Measurements from ENCODE around the gene TRIM74. TPM values are rescaled to one million over a fixed set of nuclear protein-coding genes. Genes with fewer than 3 reads are reported as not detected.
"Not testable (repeated sequence)": the region's sequence is repeated elsewhere in the genome, so short reads cannot be mapped to it uniquely, and the experiment has no call there.

The TRIM74 gene
- polyA plus RNA-seq, 1 experiment: not detected

DNA sequence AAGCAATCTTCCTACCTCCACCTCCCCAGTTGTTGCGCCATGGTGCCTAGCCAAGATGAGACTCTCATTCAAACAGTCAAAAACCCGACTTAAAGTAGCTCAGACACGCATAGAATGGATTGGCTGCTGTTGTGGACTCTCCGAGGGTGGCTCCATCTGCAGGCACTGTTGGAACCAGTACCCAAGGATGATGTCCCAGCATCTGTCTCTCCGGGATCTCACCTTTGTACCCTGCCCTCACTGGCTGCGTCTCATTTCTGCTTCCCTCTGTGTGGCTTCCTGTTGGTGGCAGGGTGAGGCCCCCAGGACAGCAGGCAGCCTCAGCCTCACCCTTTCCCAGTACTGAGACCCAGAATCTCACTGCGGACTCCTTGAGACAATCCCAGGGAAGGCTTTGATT, 5.5 kb upstream of the TRIM74 start:
- DNase-seq (ENCODE audit: low read depth); H3K4me3 ChIP-seq (ENCODE audit: low read depth, low read length); CTCF ChIA-PET; H3K27me3 ChIP-seq (ENCODE audit: control insufficient read depth, insufficient read depth, low read length); POLR2A ChIA-PET; H3K36me3 ChIP-seq (ENCODE audit: control insufficient read depth, insufficient read depth, low read length): not testable (repeated sequence)

DNA sequence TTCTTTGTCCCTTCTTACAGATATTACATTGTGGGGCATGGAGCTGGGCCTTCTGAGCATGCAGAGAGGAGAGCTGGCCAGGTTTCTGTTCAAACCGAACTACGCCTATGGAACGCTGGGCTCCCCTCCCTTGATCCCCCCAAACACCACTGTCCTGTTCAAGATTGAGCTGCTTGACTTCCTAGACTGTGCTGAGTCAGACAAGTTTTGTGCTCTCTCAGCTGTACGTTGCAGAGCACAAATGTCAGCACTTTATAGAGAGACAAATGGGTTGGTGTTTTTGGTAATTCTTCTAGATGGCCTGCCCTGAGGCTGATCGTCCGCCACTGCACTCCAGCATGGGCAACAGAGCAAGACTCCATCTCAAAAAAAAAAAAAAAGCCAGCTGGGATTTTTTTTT, 2.2 kb upstream of the TRIM74 start:
- CTCF ChIA-PET; H3K36me3 ChIP-seq (ENCODE audit: control insufficient read depth, insufficient read depth, low read length); H3K27me3 ChIP-seq (ENCODE audit: control insufficient read depth, insufficient read depth, low read length); DNase-seq (ENCODE audit: low read depth); POLR2A ChIA-PET; H3K4me3 ChIP-seq (ENCODE audit: low read depth, low read length): not testable (repeated sequence)

DNA sequence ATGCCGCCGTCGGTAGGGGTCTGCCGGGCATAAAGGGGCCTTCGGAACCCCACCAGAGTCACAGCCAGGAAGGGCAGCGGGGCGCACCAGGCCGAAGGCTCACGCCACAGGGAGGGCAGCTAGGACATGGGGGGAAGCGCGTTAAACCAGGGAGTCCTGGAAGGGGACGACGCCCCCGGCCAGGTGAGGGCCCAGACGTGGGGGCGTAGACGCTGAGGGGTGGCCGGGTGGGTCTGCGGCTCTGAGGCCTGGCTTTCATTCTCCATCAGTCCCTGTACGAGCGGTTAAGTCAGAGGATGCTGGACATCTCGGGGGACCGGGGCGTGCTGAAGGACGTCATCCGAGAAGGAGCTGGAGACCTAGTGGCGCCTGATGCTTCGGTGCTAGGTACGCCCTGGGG, 422 bp upstream of the TRIM74 start:
- CTCF ChIA-PET; POLR2A ChIA-PET; H3K27me3 ChIP-seq (ENCODE audit: control insufficient read depth, insufficient read depth, low read length); H3K36me3 ChIP-seq (ENCODE audit: control insufficient read depth, insufficient read depth, low read length); H3K4me3 ChIP-seq (ENCODE audit: low read depth, low read length); DNase-seq (ENCODE audit: low read depth): not testable (repeated sequence)

DNA sequence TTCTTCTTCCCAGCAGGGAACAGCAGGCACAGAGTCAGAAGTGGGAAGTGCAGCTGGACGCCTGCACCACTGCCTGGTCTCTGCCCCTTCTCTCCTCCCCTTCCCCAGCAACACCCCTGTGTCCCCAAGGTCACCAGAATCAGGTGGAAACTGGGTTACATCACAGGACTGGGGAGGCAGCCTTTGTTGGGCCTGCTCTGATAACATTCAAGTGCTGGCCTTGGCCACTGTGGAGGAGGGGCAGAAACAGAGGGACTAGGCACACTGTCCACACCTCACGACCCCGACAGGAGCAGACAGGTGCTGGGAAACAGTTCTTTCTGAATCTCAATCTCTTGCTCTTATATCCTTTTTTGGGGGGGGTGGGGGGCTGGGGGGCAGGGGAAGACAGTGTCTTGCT, 2.4 kb downstream of the TRIM74 start:
- CTCF ChIA-PET; H3K27me3 ChIP-seq (ENCODE audit: control insufficient read depth, insufficient read depth, low read length); H3K4me3 ChIP-seq (ENCODE audit: low read depth, low read length); H3K36me3 ChIP-seq (ENCODE audit: control insufficient read depth, insufficient read depth, low read length); DNase-seq (ENCODE audit: low read depth); POLR2A ChIA-PET: not testable (repeated sequence)

GRCh38 chr7:72965186-72965975, 3.9 kb downstream of the TRIM74 start:
- POLR2A ChIA-PET; H3K36me3 ChIP-seq (ENCODE audit: control insufficient read depth, insufficient read depth, low read length); DNase-seq (ENCODE audit: low read depth); H3K27me3 ChIP-seq (ENCODE audit: control insufficient read depth, insufficient read depth, low read length); H3K4me3 ChIP-seq (ENCODE audit: low read depth, low read length); CTCF ChIA-PET: not testable (repeated sequence)

DNA sequence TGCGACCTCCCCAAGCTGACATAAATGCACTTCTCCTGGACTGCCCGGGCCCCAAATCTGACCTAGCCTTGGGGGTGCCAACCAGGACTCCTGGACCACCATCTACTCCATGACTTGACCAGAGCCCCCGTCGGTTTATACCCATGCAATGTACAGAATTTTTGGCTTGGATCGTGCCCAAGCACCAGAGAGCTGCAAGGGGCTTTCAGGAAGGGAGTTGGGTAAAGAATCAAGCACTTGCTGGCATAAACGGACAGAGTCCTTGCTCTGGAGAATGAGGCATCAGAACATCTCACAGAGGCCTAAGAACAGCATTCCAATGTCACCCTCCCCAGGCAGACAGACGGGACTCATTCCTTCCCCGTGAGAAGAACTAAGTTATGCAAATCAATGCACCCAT, 6.2 kb downstream of the TRIM74 start:
- CTCF ChIA-PET; H3K27me3 ChIP-seq (ENCODE audit: control insufficient read depth, insufficient read depth, low read length); DNase-seq (ENCODE audit: low read depth); H3K4me3 ChIP-seq (ENCODE audit: low read depth, low read length); POLR2A ChIA-PET; H3K36me3 ChIP-seq (ENCODE audit: control insufficient read depth, insufficient read depth, low read length): not testable (repeated sequence)

DNA sequence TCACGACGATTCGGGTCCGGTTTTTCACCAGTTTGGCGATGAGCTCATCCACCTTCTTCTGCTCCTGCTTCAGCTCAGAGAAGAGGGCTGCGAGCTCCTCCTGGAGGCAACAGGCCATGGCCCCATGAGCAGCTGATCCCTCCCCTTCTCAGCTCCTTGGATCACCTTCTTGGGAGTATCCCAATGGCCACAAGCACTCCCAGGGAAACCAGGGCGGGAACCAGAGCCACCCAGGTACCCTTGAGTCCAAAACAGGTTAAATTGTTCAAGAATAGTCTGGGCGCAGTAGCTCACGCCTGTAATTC, 8.0 kb downstream of the TRIM74 start:
- CTCF ChIA-PET; H3K27me3 ChIP-seq (ENCODE audit: control insufficient read depth, insufficient read depth, low read length); H3K36me3 ChIP-seq (ENCODE audit: control insufficient read depth, insufficient read depth, low read length); POLR2A ChIA-PET; H3K4me3 ChIP-seq (ENCODE audit: low read depth, low read length); DNase-seq (ENCODE audit: low read depth): not testable (repeated sequence)

- H3K36me3 ChIP-seq (ENCODE audit: control insufficient read depth, insufficient read depth, low read length); H3K27me3 ChIP-seq (ENCODE audit: control insufficient read depth, insufficient read depth, low read length); H3K4me3 ChIP-seq (ENCODE audit: low read depth, low read length); CTCF ChIA-PET; POLR2A ChIA-PET; DNase-seq (ENCODE audit: low read depth): not testable (repeated sequence)
Observed at GRCh38 chr7:72960626-72961345, 8.5 kb downstream of the TRIM74 start.

DNA sequence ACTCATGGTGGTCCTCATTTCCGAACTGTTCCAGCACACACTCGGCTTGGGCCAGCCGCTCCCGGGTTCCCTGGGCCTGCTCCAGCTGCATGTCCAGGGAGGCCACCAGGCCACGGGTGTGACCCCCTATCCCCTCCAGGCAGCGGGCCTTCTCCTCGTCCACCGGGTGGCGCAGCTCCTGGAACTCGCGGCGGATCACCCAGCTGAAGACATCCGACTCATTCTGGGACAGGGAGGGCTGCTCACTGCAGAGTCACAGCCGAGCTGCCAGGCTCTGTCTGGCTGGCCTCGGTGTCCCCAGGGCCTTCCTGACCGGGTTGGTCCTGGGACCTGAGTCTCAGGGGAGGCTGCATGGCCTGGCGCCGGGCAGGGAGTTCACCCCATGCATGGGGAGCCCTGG, 9.2 kb downstream of the TRIM74 start:
- POLR2A ChIA-PET; H3K27me3 ChIP-seq (ENCODE audit: control insufficient read depth, insufficient read depth, low read length); H3K36me3 ChIP-seq (ENCODE audit: control insufficient read depth, insufficient read depth, low read length); CTCF ChIA-PET; H3K4me3 ChIP-seq (ENCODE audit: low read depth, low read length); DNase-seq (ENCODE audit: low read depth): not testable (repeated sequence)

DNA sequence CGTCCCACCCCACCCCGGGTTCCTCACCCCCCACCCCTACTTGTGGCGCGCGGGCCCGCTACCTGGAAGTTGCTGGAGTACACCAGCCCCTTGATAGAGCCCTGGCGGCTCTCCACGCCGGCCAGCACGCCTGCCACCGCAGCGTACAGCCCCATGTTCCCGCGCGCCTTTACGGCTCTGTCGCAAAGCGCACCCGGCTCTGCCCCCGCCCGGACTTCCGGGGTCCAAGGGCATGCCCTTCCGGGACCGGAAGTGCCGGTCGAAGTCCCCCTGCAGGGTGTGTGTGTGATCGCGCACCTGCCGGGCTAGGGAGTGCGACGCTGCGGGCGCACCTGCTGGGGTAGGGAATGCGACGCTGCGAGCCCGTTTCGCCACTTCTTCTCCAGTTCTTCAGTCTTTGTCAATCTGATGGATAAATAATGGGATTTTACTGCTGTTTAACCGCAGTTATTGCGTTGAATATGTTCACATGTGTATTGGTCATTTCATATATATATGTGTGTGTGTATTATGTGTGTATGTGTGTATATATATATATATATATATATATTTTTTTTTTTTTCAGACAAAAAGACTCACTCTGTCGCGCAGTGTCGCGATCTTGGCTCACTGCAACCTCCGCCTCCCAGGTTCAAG, 14.6 kb downstream of the TRIM74 start:
- POLR2A ChIA-PET; H3K27me3 ChIP-seq (ENCODE audit: control insufficient read depth, insufficient read depth, low read length); H3K36me3 ChIP-seq (ENCODE audit: control insufficient read depth, insufficient read depth, low read length); CTCF ChIA-PET; DNase-seq (ENCODE audit: low read depth): not testable (repeated sequence)
- H3K4me3 ChIP-seq (ENCODE audit: low read depth, low read length): peak overlapping the region; percentile 34

GRCh38 chr7:72953901-72954562, 15.2 kb downstream of the TRIM74 start:
- CTCF ChIA-PET; H3K36me3 ChIP-seq (ENCODE audit: control insufficient read depth, insufficient read depth, low read length); POLR2A ChIA-PET; H3K27me3 ChIP-seq (ENCODE audit: control insufficient read depth, insufficient read depth, low read length); DNase-seq (ENCODE audit: low read depth): not testable (repeated sequence)
- peak overlapping the region; percentile 34 for H3K4me3 ChIP-seq (ENCODE audit: low read depth, low read length)

DNA sequence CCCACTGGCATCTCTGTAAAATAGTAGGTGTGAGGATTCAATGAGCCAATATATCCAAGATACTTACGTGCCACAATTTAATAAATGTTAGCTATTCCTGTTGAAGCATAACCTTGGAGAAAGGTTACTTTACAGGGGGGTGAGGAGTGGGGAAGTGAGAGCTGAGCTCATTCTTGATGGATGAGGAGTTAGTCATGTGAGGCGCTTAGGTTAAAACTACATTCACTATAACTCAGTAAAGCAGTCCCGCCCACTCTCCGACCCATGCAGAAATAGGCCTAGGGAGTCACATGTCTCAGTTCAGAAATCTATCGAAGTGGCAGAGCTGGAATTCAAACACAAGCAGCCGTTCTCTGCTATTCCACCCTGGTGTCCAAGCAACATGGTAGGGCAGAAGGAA, 18.8 kb downstream of the TRIM74 start:
- DNase-seq (ENCODE audit: low read depth); POLR2A ChIA-PET; H3K27me3 ChIP-seq (ENCODE audit: control insufficient read depth, insufficient read depth, low read length); H3K4me3 ChIP-seq (ENCODE audit: low read depth, low read length); H3K36me3 ChIP-seq (ENCODE audit: control insufficient read depth, insufficient read depth, low read length); CTCF ChIA-PET: not testable (repeated sequence)

GRCh38 chr7:72949686-72950085, 19.6 kb downstream of the TRIM74 start:
- CTCF ChIA-PET; DNase-seq (ENCODE audit: low read depth); H3K27me3 ChIP-seq (ENCODE audit: control insufficient read depth, insufficient read depth, low read length); H3K36me3 ChIP-seq (ENCODE audit: control insufficient read depth, insufficient read depth, low read length); POLR2A ChIA-PET; H3K4me3 ChIP-seq (ENCODE audit: low read depth, low read length): not testable (repeated sequence)

All from BJ (cell line).